K562 (cell line): ENCODE data around the gene PHC3. TPM values are rescaled to one million over a fixed set of nuclear protein-coding genes. Genes with fewer than 3 reads are reported as not detected.

Source experiments
- ATF1 ChIP-seq, 2 experiments: fragments of 450-650 bp in 1 of 2; IDR thresholded peaks; 2 replicates each; pipeline ENCODE4 v1.6.1; 2016; ENCODE audit warnings: missing compliant biosample characterization in 1 of 2, missing genetic modification characterization in 1 of 2
- CHD7 ChIP-seq: fragments of 200-600 bp; sonication (generic); IDR thresholded peaks from one replicate; pipeline ENCODE4 v1.6.1; 2012; ENCODE audit warnings: mild to moderate bottlenecking, low read depth, low read length, inconsistent platforms
- CREB1 ChIP-seq, 2 experiments: sonication (generic) in 1 of 2; formaldehyde crosslinking in 1 of 2; IDR thresholded peaks; 2 replicates each; pipeline versions ENCODE4 v1.6.1 to v1.8.0; 2012 to 2022; ENCODE audit warnings: inconsistent platforms in 1 of 2, mild to moderate bottlenecking in 1 of 2, missing genetic modification reagents in 1 of 2, moderate library complexity in 1 of 2
- CSDE1 ChIP-seq, 2 experiments: fragments of 450-650 bp; IDR thresholded peaks; 2 replicates each; pipeline ENCODE4 v1.6.1; 2016; ENCODE audit warnings: mild to moderate bottlenecking in 1 of 2
- ELF4 ChIP-seq: fragments of 450-650 bp; formaldehyde crosslinking; IDR thresholded peaks from 2 replicates; pipeline ENCODE4 v1.4.0; 2022; ENCODE audit warnings: missing genetic modification characterization
- KLF1 ChIP-seq: fragments of 450-650 bp; IDR thresholded peaks from 2 replicates; pipeline ENCODE4 v1.6.1; 2016; ENCODE audit warnings: missing genetic modification characterization, missing compliant biosample characterization
- KLF16 ChIP-seq: IDR thresholded peaks from 2 replicates; pipeline ENCODE4 v1.6.1; 2016; ENCODE audit warnings: antibody characterized with exemption
- NR4A1 ChIP-seq, 2 experiments: fragments of 250-450 bp in 1 of 2; fragments of 450-650 bp in 1 of 2; sonication (Bioruptor Pico) in 1 of 2; IDR thresholded peaks; 2 replicates each; pipeline versions ENCODE4 v1.4.0 to v1.6.1; 2016 to 2020; ENCODE audit warnings: mild to moderate bottlenecking in 2 of 2, missing compliant biosample characterization in 1 of 2, missing genetic modification characterization in 1 of 2, moderate library complexity in 1 of 2
- ZBTB2 ChIP-seq: fragments of 450-650 bp; IDR thresholded peaks from 2 replicates; pipeline ENCODE4 v1.6.1; 2016; ENCODE audit warnings: antibody characterized with exemption
- ZC3H4 ChIP-seq: sonication (generic); formaldehyde crosslinking; IDR thresholded peaks from 2 replicates; pipeline ENCODE4 v1.9.0; 2021; ENCODE audit warnings: missing genetic modification reagents, borderline replicate concordance
- ZNF277 ChIP-seq: fragments of 250-450 bp; sonication (Bioruptor Pico); IDR thresholded peaks from 2 replicates; pipeline ENCODE4 v1.8.0; 2022; ENCODE audit warnings: inconsistent platforms, mild to moderate bottlenecking, moderate library complexity, borderline replicate concordance
- ZNF830 ChIP-seq: fragments of 250-450 bp; sonication (Bioruptor Pico); IDR thresholded peaks from 2 replicates; pipeline ENCODE4 v1.5.0; 2021; ENCODE audit warnings: mild to moderate bottlenecking
- polyA plus RNA-seq, 8 experiments: library from polyadenylated mRNA; depleted of rRNA in 4 of 8; stranded (reverse) in 5 of 8; unstranded in 3 of 8; fragments of >200 nt; fragmentation: Nextera tagmentation in 2 of 8; fragmentation: Illumina TruSeq in 1 of 8; extraction: Ambion mirVana in 2 of 8; extraction: Trizol in 1 of 8; gene quantifications; 2 replicates each; pipeline versions ENCODE4 v1.2.1 to v1.2.3, GENCODE V29; 2011 to 2014; ENCODE audit warnings: inconsistent platforms in 1 of 8, missing spikeins in 1 of 8
- total RNA-seq, 7 experiments: library from RNA; depleted of rRNA in 6 of 7; stranded (reverse); fragments of >200 nt in 6 of 7; fragmentation: Illumina TruSeq in 2 of 7; extraction: Trizol in 2 of 7; gene quantifications; 2 replicates each; pipeline versions ENCODE4 v1.2.1 to v1.2.3, GENCODE V29; 2011 to 2021; ENCODE audit warnings: low replicate concordance in 1 of 7

PHC3 gene
- total and polyA plus RNA-seq, 9 of the 15 experiments (the other 6 are each of a cell fraction or from before 2014, with no cell fraction given): 3.1 to 21.6 (median 10.5) TPM

- TF ChIP-seq NR4A1 (CRISPR knock-in tag; IDR thresholded peaks at IDR 0.05) (no peak), NR4A1 (tag; IDR thresholded peaks at IDR 0.05) (no peak), CSDE1 (IDR thresholded peaks at IDR 0.05) (no peak), ZC3H4 (CRISPR knock-in tag) (no peak), KLF16 (no peak), ELF4 (CRISPR knock-in tag) (no peak), ZNF830 (no peak), CHD7 (no peak), ZNF277 (CRISPR knock-in tag) (no peak), CREB1 (IDR thresholded peaks at IDR 0.05) (peak; percentile 13; the same call in 1 of the 2 replicates), CREB1 (CRISPR knock-in tag; IDR thresholded peaks at IDR 0.05) (peak; percentile 36), KLF1 (tag) (peak; percentile 40; the same call in 1 of the 2 replicates), ZBTB2 (peak; percentile 95), ATF1 (CRISPR knock-in tag; IDR thresholded peaks at IDR 0.05) (no peak), ATF1 (tag; IDR thresholded peaks at IDR 0.05) (peak; percentile 74)
Measured at GRCh38 chr3:170180908-170181885, at the start of gene PHC3 (continued).
